NCI-H2227 treated with DMSO at 0.1 percent for 48 hours (cell line): ENCODE data around the gene GLIS1.

Experiments used
- DNase-seq: peaks from one replicate; lab custom pipeline; 2025; lab: John Stamatoyannopoulos, UW

Gene GLIS1

DNA sequence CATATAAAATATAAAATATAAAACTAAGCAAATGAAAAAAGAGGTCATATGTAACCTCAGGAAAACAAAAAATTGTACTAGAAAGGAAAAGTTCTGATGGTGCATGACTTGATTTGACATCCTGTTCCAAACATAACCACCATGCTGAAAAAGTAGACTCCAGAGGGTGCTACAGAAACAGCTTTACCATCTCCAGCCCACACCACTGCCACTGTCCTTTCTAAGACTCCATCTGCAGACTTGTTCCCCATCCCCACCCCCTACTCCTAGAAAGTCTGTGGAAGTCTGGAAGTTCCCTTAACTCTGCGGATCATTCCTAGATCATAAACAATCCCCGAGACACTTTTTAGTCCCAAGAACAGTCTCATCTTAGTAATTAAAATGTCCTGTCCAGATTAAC lies 20.5 kb downstream of the GLIS1 start:
- DNase-seq = no peak

GRCh38 chr1:53717025-53717804 lies 21.7 kb downstream of the GLIS1 start:
- DNase-seq = no peak

GRCh38 chr1:53716150-53716549 lies 22.8 kb downstream of the GLIS1 start:
- no peak for DNase-seq

DNA sequence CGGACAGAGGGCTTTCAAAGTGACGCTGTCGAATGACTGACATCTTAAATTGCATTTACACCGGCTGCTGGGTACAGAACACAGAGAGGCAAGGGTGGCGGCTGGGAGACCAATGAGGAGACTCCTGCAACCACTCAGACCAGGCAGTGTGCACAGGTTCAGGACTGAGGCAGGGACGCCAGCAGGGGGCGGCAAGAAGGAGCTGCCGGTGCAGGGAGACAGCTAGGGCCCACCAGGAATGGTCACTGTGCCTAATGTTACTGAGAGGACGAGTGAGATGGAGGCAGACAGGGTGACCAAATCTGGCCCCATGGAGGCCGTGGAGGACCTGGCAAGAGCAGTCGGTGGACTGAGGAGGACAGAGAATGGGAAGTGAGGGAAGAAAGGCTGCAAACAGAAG lies 23.5 kb downstream of the GLIS1 start:
- DNase-seq = no peak

- no peak for DNase-seq
These were observed 26.7 kb downstream of the GLIS1 start for GRCh38 chr1:53712276-53712675.

DNA sequence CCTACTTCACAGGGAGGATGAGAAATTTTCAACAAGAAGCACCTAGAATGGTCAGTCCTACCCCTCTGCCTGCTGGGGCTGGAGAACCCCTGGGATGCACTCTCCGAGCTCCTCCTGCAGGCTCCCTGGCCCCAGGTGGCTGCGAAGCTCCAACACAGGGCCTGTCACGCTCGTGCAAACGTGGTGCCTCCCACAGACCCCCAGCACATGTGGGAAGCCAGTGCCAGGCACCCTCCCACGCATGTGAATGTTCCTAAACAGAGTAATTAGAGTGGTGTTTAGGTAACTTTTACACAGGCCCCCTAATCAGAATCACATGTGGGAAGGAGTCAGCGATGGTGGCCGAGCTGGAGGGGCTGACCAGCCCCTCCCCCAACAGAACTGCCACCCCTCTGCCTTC lies 28.4 kb downstream of the GLIS1 start:
- DNase-seq = no peak

DNA sequence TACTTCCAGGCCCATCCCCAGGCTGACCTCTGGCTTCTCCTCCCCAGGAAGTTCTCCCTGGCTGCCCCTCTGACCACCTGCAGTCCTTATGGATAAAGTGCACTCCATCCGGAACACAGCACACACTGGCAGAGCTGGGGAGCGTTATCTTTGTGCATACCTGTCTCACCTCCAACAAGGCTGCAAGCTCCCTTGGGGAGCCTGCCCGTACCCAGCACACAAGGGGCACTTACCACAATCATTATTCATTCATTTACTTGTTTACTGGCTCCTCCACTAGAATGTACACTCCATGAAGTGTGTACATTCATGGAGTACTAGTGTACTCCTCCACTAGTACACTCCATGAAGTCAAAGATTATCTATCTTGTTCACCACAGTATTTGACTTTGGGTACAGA lies 30.3 kb downstream of the GLIS1 start:
- no peak for DNase-seq

DNA sequence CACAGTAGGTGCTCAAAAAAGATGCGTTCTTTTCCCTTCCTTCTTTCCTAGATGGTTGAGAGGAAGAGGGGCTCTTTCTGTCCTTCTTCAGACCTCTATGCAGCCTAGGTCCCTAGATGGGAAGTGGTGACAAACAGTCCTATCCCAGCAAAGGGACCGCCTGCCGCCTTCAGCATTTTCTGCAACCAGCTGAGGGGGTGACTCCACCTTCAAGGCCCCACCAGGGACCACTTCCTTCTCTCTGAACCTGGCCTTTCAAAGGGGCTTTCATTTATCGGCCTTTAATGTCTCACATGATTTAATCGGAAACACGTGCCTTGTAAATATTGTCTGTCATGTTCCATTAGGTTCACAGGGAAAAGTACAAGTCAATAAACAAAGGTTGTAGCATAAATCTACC lies 32.6 kb downstream of the GLIS1 start:
- DNase-seq = no peak

- DNase-seq = no peak
These were observed 33.4 kb downstream of the GLIS1 start for GRCh38 chr1:53705446-53706096.

DNA sequence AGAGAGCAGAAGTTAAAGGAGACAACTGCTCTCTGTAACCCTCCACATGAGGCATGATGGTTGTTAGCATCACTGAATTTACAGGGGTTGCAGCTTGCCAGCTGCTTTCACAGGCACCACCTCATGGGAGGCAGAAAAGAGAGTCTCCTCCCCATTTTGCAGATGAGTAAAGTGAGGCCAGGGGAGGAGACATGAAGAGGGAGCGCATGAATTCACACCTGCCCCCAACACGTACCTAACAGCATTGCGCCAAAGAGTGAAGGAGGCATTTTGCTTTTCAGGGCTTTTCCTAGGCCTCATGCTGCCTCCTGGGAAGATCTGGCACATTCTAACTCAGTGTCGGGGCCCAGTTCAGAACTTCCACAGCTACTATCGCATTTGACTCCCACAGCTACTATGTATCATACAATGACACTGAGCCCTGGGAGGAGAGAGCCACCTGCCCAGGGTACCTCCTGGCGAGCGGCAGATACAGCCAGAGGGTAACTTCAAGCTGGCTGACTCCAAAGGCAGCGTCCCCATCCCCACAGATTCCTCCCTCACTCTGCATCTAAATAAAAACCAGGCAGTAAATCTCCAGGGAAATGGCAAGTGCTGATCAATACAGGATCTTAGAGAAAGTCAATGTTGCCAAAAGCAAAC lies 34.0 kb downstream of the GLIS1 start:
- DNase-seq = no peak

DNA sequence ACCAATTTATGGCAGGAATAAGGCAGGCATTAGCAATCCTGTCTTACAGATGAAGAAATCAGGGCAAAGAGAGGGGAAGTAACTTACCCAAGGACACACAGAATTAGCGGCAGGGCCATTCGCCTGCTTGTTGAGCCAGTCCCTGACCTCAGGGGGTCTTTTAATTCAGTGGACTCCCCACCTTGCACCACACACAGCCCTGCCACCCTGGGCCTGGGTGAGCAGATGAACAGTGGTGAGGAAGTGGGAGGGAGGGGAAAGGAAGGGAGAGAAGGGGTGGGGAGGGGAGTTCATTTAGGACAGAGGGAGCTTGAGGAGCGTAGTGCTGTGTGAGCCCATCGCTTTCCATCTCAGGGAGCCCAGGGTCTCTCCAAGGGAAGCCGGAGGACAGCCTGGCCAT lies 34.7 kb downstream of the GLIS1 start:
- no peak for DNase-seq

DNA sequence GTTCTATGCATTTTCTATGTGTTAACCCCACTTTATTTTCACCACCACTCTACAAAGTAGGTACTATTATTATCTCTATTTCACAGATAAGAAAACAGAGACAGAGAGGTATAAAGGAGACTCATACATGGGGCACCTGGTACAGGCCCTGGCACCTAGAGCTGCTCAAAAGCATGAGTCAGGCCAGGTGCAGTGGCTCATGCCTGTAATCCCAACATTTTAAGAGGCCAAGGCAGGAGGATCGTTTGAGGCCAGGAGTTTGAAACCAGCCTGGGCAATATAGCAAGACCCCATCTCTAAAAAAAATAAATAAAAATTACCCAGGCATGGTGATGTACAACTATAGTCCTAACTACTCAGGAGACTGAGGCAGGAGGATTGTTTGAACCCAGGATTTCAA lies 35.8 kb downstream of the GLIS1 start:
- DNase-seq = no peak

DNA sequence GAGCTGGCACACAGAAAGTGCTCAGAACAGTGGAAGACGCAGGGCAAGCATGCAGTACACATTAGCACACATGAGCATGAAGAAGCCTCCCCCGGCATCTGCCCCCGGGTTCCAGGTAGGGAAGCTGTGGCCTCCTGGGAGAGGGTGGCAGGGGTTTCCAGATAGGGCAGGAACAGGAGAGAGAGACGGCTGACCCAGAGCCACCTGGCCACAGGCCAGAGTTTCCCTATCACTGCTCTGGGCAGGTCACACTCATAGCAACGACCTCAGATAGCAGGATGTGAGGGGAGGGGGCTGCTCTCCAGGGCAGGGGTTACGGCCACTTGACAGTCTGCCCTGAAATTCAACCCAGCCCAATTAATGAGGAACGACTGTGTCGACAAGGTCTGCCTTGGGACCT lies 36.6 kb downstream of the GLIS1 start:
- DNase-seq = no peak

- DNase-seq = no peak
These were observed 38.2 kb downstream of the GLIS1 start for GRCh38 chr1:53700776-53701175.

DNA sequence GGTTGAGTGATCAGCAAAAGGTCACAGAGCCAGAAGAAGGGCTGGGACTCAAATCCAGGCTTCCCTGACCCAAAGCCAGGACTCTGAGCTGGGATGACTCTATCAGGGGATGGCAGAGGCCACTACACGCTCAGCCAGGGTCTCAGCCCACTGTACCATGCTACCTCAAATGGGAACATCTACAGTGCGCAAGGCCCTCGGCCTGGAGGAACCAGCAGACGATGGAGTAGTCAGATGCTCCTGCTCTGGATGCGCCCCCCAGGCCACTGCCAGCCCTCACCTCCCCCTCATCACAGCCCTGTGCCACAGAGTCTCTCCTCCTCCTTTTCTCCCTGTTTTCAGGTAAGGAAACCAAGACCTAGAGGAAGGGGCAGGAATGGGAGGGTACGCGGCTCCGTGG lies 39.0 kb downstream of the GLIS1 start:
- DNase-seq = no peak

GRCh38 chr1:53698384-53698980 lies 40.5 kb downstream of the GLIS1 start:
- DNase-seq = no peak

- no peak for DNase-seq
These were observed 41.1 kb downstream of the GLIS1 start for GRCh38 chr1:53697721-53698383.

DNA sequence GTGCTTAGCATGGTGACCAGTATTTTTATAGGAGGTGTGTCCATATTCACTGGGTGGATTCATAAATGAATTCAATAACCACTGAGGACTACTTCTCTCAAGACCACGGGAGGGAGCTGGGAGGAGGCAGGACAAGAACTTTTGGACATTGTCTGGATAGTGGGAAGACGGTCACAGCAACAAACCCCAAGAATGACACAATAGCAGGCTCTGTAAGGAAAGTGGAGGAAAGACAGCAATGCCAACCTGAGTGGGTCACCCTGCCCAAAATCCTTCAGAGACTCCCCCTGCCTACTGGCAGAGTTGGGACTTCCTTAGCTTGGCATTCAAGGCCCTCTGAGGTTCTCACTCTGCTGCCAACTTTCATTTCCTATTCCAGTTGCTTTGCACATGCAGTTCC lies 42.0 kb downstream of the GLIS1 start:
- no peak for DNase-seq

- no peak for DNase-seq
These were observed 42.4 kb downstream of the GLIS1 start for GRCh38 chr1:53696571-53696970.

- DNase-seq = no peak
These were observed 42.9 kb downstream of the GLIS1 start for GRCh38 chr1:53696051-53696450.

DNA sequence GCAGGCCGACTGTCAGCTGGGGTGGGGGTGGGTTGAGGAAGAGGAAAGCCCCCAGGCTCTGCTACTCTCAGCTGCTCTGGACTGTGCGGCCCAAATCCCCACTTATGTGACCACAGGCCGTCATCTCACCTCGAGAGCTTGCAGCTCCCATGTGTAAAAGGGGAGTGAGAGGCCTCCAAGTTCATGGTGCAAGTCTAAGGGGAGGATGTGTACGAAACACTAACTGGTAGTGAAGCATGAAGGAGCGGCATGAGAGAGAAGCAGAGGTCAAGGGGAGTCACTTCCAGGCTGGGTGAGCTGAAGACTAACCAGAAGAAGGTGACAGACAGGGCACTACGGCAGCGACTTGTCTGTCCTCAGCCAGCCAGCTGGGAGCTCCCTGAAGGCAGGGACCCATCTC lies 43.8 kb downstream of the GLIS1 start:
- DNase-seq = no peak

GRCh38 chr1:53694718-53695091 lies 44.3 kb downstream of the GLIS1 start:
- no peak for DNase-seq
